ENCODE results near the gene DRG1. TPM values are rescaled to one million over a fixed set of nuclear protein-coding genes. Genes with fewer than 3 reads are reported as not detected.

Gene DRG1
- total and polyA plus RNA-seq, 2 experiments from 2014 or later, result 63.9 to 87.6 TPM

DNA sequence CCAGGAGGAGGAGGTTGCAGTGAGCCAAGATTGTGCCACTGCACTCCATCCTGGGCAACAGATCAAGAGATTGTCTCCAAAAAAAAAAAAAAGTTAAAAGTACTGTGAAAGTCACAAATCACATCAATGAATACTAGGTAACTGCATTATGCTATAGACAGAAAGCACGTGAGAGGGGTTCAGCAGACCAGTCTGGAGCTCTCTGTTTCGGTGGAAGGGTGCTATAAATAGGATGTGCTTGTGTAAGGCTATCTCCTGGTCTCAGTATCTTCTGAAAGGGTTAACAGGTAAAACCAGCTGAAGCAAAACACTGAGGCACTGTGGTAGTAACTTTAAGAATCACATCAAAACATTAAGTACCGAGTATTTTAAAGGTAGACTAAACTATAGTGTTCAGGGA, 46.8 kb downstream of the DRG1 start:
- Mint-ChIP-seq H3K27ac (no peak overlapping the region), H3K9me3 (no peaks in the 10 kb centered on the region), H3K4me1 (no peaks in the 10 kb centered on the region), H3K27me3 (ENCODE audit: insufficient read depth, low read depth, poor library complexity) (peaks cover 1% of the 10 kb centered on the region), H3K36me3 (ENCODE audit: low read depth) (peaks cover 28% of the 10 kb centered on the region), H3K4me3 (no peak overlapping the region)
- H3K4me2 ChIP-seq, result no peak overlapping the region
- H3F3A ChIP-seq (replicated peaks; ENCODE audit: low read depth), result peaks cover 9% of the 10 kb centered on the region; the same call in 1 of the 2 replicates
- ATAC-seq (no peak), DNase-seq (ENCODE audit: low spot score) (no peak)
- H3K27me3 ChIP-seq (ENCODE audit: insufficient read depth), result no peaks in the 10 kb centered on the region
- H3K27ac ChIP-seq (ENCODE audit: low read depth), result no peak overlapping the region
- H3K79me2 ChIP-seq (replicated peaks; ENCODE audit: insufficient read depth), result no peaks in the 10 kb centered on the region
- no peak overlapping the region for H2AFZ ChIP-seq
- no peaks in the 10 kb centered on the region for H3K4me1 ChIP-seq (ENCODE audit: insufficient read depth)
- peaks cover 8% of the 10 kb centered on the region for H3K36me3 ChIP-seq (ENCODE audit: insufficient read depth)
- peaks cover 4% of the 10 kb centered on the region; the same call in 1 of the 2 replicates for H4K20me1 ChIP-seq (replicated peaks; ENCODE audit: insufficient read depth)
- H3K4me3 ChIP-seq, result no peak overlapping the region
- TF ChIP-seq, protein P1, sequence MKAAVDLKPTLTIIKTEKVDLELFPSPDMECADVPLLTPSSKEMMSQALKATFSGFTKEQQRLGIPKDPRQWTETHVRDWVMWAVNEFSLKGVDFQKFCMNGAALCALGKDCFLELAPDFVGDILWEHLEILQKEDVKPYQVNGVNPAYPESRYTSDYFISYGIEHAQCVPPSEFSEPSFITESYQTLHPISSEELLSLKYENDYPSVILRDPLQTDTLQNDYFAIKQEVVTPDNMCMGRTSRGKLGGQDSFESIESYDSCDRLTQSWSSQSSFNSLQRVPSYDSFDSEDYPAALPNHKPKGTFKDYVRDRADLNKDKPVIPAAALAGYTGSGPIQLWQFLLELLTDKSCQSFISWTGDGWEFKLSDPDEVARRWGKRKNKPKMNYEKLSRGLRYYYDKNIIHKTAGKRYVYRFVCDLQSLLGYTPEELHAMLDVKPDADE (IDR thresholded peaks at IDR 0.05), result no peak
- TF ChIP-seq, protein P2, sequence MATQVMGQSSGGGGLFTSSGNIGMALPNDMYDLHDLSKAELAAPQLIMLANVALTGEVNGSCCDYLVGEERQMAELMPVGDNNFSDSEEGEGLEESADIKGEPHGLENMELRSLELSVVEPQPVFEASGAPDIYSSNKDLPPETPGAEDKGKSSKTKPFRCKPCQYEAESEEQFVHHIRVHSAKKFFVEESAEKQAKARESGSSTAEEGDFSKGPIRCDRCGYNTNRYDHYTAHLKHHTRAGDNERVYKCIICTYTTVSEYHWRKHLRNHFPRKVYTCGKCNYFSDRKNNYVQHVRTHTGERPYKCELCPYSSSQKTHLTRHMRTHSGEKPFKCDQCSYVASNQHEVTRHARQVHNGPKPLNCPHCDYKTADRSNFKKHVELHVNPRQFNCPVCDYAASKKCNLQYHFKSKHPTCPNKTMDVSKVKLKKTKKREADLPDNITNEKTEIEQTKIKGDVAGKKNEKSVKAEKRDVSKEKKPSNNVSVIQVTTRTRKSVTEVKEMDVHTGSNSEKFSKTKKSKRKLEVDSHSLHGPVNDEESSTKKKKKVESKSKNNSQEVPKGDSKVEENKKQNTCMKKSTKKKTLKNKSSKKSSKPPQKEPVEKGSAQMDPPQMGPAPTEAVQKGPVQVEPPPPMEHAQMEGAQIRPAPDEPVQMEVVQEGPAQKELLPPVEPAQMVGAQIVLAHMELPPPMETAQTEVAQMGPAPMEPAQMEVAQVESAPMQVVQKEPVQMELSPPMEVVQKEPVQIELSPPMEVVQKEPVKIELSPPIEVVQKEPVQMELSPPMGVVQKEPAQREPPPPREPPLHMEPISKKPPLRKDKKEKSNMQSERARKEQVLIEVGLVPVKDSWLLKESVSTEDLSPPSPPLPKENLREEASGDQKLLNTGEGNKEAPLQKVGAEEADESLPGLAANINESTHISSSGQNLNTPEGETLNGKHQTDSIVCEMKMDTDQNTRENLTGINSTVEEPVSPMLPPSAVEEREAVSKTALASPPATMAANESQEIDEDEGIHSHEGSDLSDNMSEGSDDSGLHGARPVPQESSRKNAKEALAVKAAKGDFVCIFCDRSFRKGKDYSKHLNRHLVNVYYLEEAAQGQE (IDR thresholded peaks at IDR 0.05; ENCODE audit: unreplicated experiment), result no peak
- TF ChIP-seq, protein P3, sequence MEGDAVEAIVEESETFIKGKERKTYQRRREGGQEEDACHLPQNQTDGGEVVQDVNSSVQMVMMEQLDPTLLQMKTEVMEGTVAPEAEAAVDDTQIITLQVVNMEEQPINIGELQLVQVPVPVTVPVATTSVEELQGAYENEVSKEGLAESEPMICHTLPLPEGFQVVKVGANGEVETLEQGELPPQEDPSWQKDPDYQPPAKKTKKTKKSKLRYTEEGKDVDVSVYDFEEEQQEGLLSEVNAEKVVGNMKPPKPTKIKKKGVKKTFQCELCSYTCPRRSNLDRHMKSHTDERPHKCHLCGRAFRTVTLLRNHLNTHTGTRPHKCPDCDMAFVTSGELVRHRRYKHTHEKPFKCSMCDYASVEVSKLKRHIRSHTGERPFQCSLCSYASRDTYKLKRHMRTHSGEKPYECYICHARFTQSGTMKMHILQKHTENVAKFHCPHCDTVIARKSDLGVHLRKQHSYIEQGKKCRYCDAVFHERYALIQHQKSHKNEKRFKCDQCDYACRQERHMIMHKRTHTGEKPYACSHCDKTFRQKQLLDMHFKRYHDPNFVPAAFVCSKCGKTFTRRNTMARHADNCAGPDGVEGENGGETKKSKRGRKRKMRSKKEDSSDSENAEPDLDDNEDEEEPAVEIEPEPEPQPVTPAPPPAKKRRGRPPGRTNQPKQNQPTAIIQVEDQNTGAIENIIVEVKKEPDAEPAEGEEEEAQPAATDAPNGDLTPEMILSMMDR (conservative IDR thresholded peaks at IDR 0.05; ENCODE audit: low read depth in 2 of 2), result no peak
- TF ChIP-seq, protein P4, sequence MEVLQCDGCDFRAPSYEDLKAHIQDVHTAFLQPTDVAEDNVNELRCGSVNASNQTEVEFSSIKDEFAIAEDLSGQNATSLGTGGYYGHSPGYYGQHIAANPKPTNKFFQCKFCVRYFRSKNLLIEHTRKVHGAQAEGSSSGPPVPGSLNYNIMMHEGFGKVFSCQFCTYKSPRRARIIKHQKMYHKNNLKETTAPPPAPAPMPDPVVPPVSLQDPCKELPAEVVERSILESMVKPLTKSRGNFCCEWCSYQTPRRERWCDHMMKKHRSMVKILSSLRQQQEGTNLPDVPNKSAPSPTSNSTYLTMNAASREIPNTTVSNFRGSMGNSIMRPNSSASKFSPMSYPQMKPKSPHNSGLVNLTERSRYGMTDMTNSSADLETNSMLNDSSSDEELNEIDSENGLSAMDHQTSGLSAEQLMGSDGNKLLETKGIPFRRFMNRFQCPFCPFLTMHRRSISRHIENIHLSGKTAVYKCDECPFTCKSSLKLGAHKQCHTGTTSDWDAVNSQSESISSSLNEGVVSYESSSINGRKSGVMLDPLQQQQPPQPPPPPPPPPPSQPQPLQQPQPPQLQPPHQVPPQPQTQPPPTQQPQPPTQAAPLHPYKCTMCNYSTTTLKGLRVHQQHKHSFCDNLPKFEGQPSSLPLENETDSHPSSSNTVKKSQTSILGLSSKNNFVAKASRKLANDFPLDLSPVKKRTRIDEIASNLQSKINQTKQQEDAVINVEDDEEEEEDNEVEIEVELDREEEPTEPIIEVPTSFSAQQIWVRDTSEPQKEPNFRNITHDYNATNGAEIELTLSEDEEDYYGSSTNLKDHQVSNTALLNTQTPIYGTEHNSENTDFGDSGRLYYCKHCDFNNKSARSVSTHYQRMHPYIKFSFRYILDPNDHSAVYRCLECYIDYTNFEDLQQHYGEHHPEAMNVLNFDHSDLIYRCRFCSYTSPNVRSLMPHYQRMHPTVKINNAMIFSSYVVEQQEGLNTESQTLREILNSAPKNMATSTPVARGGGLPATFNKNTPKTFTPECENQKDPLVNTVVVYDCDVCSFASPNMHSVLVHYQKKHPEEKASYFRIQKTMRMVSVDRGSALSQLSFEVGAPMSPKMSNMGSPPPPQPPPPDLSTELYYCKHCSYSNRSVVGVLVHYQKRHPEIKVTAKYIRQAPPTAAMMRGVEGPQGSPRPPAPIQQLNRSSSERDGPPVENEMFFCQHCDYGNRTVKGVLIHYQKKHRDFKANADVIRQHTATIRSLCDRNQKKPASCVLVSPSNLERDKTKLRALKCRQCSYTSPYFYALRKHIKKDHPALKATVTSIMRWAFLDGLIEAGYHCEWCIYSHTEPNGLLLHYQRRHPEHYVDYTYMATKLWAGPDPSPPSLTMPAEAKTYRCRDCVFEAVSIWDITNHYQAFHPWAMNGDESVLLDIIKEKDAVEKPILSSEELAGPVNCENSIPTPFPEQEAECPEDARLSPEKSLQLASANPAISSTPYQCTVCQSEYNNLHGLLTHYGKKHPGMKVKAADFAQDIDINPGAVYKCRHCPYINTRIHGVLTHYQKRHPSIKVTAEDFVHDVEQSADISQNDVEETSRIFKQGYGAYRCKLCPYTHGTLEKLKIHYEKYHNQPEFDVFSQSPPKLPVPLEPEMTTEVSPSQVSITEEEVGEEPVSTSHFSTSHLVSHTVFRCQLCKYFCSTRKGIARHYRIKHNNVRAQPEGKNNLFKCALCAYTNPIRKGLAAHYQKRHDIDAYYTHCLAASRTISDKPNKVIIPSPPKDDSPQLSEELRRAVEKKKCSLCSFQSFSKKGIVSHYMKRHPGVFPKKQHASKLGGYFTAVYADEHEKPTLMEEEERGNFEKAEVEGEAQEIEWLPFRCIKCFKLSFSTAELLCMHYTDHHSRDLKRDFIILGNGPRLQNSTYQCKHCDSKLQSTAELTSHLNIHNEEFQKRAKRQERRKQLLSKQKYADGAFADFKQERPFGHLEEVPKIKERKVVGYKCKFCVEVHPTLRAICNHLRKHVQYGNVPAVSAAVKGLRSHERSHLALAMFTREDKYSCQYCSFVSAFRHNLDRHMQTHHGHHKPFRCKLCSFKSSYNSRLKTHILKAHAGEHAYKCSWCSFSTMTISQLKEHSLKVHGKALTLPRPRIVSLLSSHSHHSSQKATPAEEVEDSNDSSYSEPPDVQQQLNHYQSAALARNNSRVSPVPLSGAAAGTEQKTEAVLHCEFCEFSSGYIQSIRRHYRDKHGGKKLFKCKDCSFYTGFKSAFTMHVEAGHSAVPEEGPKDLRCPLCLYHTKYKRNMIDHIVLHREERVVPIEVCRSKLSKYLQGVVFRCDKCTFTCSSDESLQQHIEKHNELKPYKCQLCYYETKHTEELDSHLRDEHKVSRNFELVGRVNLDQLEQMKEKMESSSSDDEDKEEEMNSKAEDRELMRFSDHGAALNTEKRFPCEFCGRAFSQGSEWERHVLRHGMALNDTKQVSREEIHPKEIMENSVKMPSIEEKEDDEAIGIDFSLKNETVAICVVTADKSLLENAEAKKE (CRISPR knock-in tag; IDR thresholded peaks at IDR 0.05), result no peak
- TF ChIP-seq POLR2AphosphoS5 (IDR thresholded peaks at IDR 0.05; ENCODE audit: low read depth), result no peak
- TF ChIP-seq CREB1 (CRISPR knock-in tag; IDR thresholded peaks at IDR 0.05; ENCODE audit: low read depth), result no peak
- no peak for TF ChIP-seq ZNF114 (CRISPR knock-in tag; IDR thresholded peaks at IDR 0.05)
- no peak for TF ChIP-seq JUNB (IDR thresholded peaks at IDR 0.05; ENCODE audit: unreplicated experiment)
- no peak for TF ChIP-seq EZH2 (IDR thresholded peaks at IDR 0.05; ENCODE audit: low read depth, unreplicated experiment)
- no peak for TF ChIP-seq ZNF331 (CRISPR knock-in tag; IDR thresholded peaks at IDR 0.05; ENCODE audit: low read depth)
- TF ChIP-seq EZH2phosphoT487 (IDR thresholded peaks at IDR 0.05; ENCODE audit: unreplicated experiment), result no peak
- TF ChIP-seq NANOG (IDR thresholded peaks at IDR 0.05; ENCODE audit: borderline replicate concordance), result no peak
- TF ChIP-seq STAT1 (IDR thresholded peaks at IDR 0.05; ENCODE audit: unreplicated experiment), result no peak
- no peaks in the 10 kb centered on the region for H3K9me2 ChIP-seq (ENCODE audit: insufficient read depth)

Measured in GM23338 (cell line).